ENCODE measurements around the gene C16orf96.

The C16orf96 gene

GRCh38 chr16:4578961-4579530 lies 22.9 kb downstream of the C16orf96 start:
- DNase-seq: no peak
- peaks cover 3% of the 10 kb centered on the region for H3K4me1 ChIP-seq (ENCODE audit: control insufficient read depth, insufficient read depth, low read length, poor library complexity, severe bottlenecking)
- H3K9me3 ChIP-seq (ENCODE audit: control insufficient read depth, low read length): no peaks in the 10 kb centered on the region
- H3K36me3 ChIP-seq (ENCODE audit: control insufficient read depth, insufficient read depth, low read length): no peaks in the 10 kb centered on the region
- H3K27me3 ChIP-seq (replicated peaks; ENCODE audit: control insufficient read depth, insufficient read depth, low read length, poor library complexity, severe bottlenecking): no peaks in the 10 kb centered on the region
- H3K27ac ChIP-seq (ENCODE audit: insufficient read depth, low read length, poor library complexity, severe bottlenecking): no peak overlapping the region
- no peak overlapping the region for H3K4me3 ChIP-seq (ENCODE audit: insufficient read depth, low read depth, low read length, poor library complexity, severe bottlenecking)

DNA sequence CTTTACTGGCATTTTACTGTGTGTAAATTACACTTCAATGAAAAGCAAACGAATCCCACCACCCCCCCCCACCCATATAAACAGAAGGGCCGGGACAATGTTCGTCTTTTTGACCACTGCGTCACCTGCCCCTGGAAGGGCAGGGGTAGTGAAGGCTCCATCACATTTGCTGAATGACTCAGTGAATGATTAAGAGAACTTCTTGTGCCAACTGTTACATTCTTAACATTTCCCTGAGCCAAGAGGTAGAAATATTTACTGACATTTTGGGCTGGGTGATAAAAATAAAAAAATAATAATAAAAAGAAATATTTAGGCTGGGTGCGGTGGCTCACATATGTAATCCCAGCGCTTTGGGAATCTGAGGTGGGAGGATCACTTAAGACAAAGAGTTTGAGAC lies 24.1 kb downstream of the C16orf96 start:
- no peak for DNase-seq
- Histone ChIP-seq H3K27me3 (replicated peaks; ENCODE audit: control insufficient read depth, insufficient read depth, low read length, poor library complexity, severe bottlenecking) (no peaks in the 10 kb centered on the region), H3K27ac (ENCODE audit: insufficient read depth, low read length, poor library complexity, severe bottlenecking) (no peak overlapping the region), H3K4me3 (ENCODE audit: insufficient read depth, low read depth, low read length, poor library complexity, severe bottlenecking) (no peak overlapping the region), H3K9me3 (ENCODE audit: control insufficient read depth, low read length) (no peaks in the 10 kb centered on the region), H3K36me3 (ENCODE audit: control insufficient read depth, insufficient read depth, low read length) (no peaks in the 10 kb centered on the region), H3K4me1 (ENCODE audit: control insufficient read depth, insufficient read depth, low read length, poor library complexity, severe bottlenecking) (no peaks in the 10 kb centered on the region)

DNA sequence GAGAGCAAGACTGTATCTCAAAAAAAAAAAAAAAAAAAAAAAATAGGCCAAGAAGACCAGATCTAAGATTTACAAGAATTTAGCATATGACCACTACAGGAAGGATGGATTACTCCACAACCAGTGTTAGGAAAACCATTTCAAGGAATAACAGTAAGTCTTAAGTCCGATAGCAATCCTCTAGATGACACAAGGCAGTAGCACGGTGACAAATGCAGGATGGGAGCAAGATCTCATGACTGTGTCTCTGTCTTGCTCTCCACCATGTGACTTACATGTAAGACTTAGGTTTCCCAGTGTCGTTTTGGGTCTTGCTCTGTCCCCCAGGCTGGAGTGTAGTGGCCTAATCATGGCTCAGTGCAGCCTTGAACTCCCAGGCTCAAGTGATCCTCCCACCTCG lies 27.8 kb downstream of the C16orf96 start:
- Histone ChIP-seq H3K4me3 (ENCODE audit: insufficient read depth, low read depth, low read length, poor library complexity, severe bottlenecking) (no peak overlapping the region), H3K27me3 (replicated peaks; ENCODE audit: control insufficient read depth, insufficient read depth, low read length, poor library complexity, severe bottlenecking) (no peaks in the 10 kb centered on the region), H3K27ac (ENCODE audit: insufficient read depth, low read length, poor library complexity, severe bottlenecking) (no peak overlapping the region), H3K36me3 (ENCODE audit: control insufficient read depth, insufficient read depth, low read length) (no peaks in the 10 kb centered on the region), H3K4me1 (ENCODE audit: control insufficient read depth, insufficient read depth, low read length, poor library complexity, severe bottlenecking) (no peaks in the 10 kb centered on the region), H3K9me3 (ENCODE audit: control insufficient read depth, low read length) (no peaks in the 10 kb centered on the region)
- no peak for DNase-seq

GRCh38 chr16:4586291-4586690 lies 30.2 kb downstream of the C16orf96 start:
- Histone ChIP-seq H3K9me3 (ENCODE audit: control insufficient read depth, low read length) (no peaks in the 10 kb centered on the region), H3K27ac (ENCODE audit: insufficient read depth, low read length, poor library complexity, severe bottlenecking) (no peak overlapping the region), H3K36me3 (ENCODE audit: control insufficient read depth, insufficient read depth, low read length) (no peaks in the 10 kb centered on the region), H3K4me1 (ENCODE audit: control insufficient read depth, insufficient read depth, low read length, poor library complexity, severe bottlenecking) (no peaks in the 10 kb centered on the region), H3K27me3 (replicated peaks; ENCODE audit: control insufficient read depth, insufficient read depth, low read length, poor library complexity, severe bottlenecking) (no peaks in the 10 kb centered on the region), H3K4me3 (ENCODE audit: insufficient read depth, low read depth, low read length, poor library complexity, severe bottlenecking) (no peak overlapping the region)
- DNase-seq: no peak

GRCh38 chr16:4588386-4588785 lies 32.2 kb downstream of the C16orf96 start:
- Histone ChIP-seq H3K27ac (ENCODE audit: insufficient read depth, low read length, poor library complexity, severe bottlenecking) (no peak overlapping the region), H3K4me3 (ENCODE audit: insufficient read depth, low read depth, low read length, poor library complexity, severe bottlenecking) (no peak overlapping the region), H3K36me3 (ENCODE audit: control insufficient read depth, insufficient read depth, low read length) (no peaks in the 10 kb centered on the region), H3K4me1 (ENCODE audit: control insufficient read depth, insufficient read depth, low read length, poor library complexity, severe bottlenecking) (no peaks in the 10 kb centered on the region), H3K9me3 (ENCODE audit: control insufficient read depth, low read length) (no peaks in the 10 kb centered on the region), H3K27me3 (replicated peaks; ENCODE audit: control insufficient read depth, insufficient read depth, low read length, poor library complexity, severe bottlenecking) (no peaks in the 10 kb centered on the region)
- DNase-seq: no peak

DNA sequence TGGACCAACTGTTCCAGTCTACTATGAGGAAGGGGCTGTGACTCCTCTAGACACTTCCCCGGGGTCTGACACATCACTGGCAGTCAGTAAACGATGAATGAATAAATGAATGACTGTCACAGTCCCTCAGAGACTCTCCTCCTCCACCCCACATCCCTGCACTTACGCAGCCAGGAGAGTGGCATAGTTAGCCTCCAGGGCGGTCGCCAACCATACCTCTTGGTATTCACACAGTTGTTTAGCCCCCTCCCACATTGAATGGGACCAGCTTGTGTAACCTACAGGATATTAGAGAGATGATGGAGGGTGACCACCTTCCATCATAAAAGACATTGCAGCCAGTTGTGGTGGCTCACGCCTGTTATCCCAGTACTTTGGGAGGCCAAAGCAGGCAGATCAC lies 32.8 kb downstream of the C16orf96 start:
- Histone ChIP-seq H3K36me3 (ENCODE audit: control insufficient read depth, insufficient read depth, low read length) (no peaks in the 10 kb centered on the region), H3K27me3 (replicated peaks; ENCODE audit: control insufficient read depth, insufficient read depth, low read length, poor library complexity, severe bottlenecking) (no peaks in the 10 kb centered on the region), H3K4me3 (ENCODE audit: insufficient read depth, low read depth, low read length, poor library complexity, severe bottlenecking) (no peak overlapping the region), H3K27ac (ENCODE audit: insufficient read depth, low read length, poor library complexity, severe bottlenecking) (no peak overlapping the region), H3K9me3 (ENCODE audit: control insufficient read depth, low read length) (no peaks in the 10 kb centered on the region), H3K4me1 (ENCODE audit: control insufficient read depth, insufficient read depth, low read length, poor library complexity, severe bottlenecking) (no peaks in the 10 kb centered on the region)
- DNase-seq: no peak

GRCh38 chr16:4591191-4591590 lies 35.1 kb downstream of the C16orf96 start:
- no peak overlapping the region for H3K27ac ChIP-seq (ENCODE audit: insufficient read depth, low read length, poor library complexity, severe bottlenecking)
- no peaks in the 10 kb centered on the region for H3K9me3 ChIP-seq (ENCODE audit: control insufficient read depth, low read length)
- H3K27me3 ChIP-seq (replicated peaks; ENCODE audit: control insufficient read depth, insufficient read depth, low read length, poor library complexity, severe bottlenecking): no peaks in the 10 kb centered on the region

DNA sequence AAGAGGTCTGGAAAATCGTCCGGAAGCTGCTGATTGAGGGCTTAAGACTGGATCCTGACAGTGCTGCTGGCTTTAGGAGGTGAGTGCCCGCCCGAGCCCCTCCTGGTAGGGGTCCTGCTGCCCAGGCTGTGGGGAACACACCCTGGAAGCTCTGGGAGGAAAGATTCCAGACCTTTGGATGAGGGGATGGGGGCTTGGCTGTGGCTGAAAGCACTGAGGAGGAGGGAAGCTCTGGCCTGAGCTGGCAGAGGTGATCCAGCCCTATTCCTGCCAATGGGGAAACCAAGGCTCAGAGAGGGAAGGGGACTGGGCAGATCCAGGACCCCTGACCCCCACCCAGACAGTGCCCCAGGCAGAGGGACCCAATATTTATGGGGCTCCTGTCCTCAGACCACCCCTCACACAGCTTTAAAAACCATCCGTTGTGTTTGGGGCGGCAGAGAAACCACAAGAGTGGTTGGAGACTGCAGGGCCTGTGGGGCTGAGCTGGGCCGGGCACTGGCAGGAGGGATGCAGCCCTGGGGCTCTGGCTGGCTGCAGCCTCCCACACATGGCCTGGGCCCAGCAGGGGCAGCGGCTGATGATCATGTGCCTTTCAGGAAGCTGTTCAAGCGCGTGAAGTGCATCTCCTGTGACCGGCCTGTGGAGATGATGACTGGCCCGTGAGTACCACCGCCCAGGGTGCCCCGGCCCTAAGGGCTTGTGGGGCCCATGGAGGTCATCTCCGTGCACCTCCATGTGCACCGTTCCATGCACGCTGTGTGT lies 35.7 kb downstream of the C16orf96 start:
- no peak for DNase-seq
- H3K4me3 ChIP-seq (ENCODE audit: insufficient read depth, low read depth, low read length, poor library complexity, severe bottlenecking): no peak overlapping the region
- H3K36me3 ChIP-seq (ENCODE audit: control insufficient read depth, insufficient read depth, low read length): no peaks in the 10 kb centered on the region
- H3K27me3 ChIP-seq (replicated peaks; ENCODE audit: control insufficient read depth, insufficient read depth, low read length, poor library complexity, severe bottlenecking): no peaks in the 10 kb centered on the region
- no peaks in the 10 kb centered on the region for H3K4me1 ChIP-seq (ENCODE audit: control insufficient read depth, insufficient read depth, low read length, poor library complexity, severe bottlenecking)
- no peak overlapping the region for H3K27ac ChIP-seq (ENCODE audit: insufficient read depth, low read length, poor library complexity, severe bottlenecking)
- H3K9me3 ChIP-seq (ENCODE audit: control insufficient read depth, low read length): no peaks in the 10 kb centered on the region

More at GRCh38 chr16:4591191-4591590, 35.1 kb downstream of the C16orf96 start:
- DNase-seq: no peak
- H3K4me1 ChIP-seq (ENCODE audit: control insufficient read depth, insufficient read depth, low read length, poor library complexity, severe bottlenecking): no peaks in the 10 kb centered on the region
- no peaks in the 10 kb centered on the region for H3K36me3 ChIP-seq (ENCODE audit: control insufficient read depth, insufficient read depth, low read length)
- no peak overlapping the region for H3K4me3 ChIP-seq (ENCODE audit: insufficient read depth, low read depth, low read length, poor library complexity, severe bottlenecking)

GRCh38 chr16:4593086-4593485 lies 36.9 kb downstream of the C16orf96 start:
- no peak for DNase-seq
- no peak overlapping the region for H3K4me3 ChIP-seq (ENCODE audit: insufficient read depth, low read depth, low read length, poor library complexity, severe bottlenecking)

More at GRCh38 chr16:4593086-4593485, 36.9 kb downstream of the C16orf96 start:
- Histone ChIP-seq H3K27ac (ENCODE audit: insufficient read depth, low read length, poor library complexity, severe bottlenecking) (no peak overlapping the region), H3K4me1 (ENCODE audit: control insufficient read depth, insufficient read depth, low read length, poor library complexity, severe bottlenecking) (no peaks in the 10 kb centered on the region), H3K27me3 (replicated peaks; ENCODE audit: control insufficient read depth, insufficient read depth, low read length, poor library complexity, severe bottlenecking) (no peaks in the 10 kb centered on the region), H3K36me3 (ENCODE audit: control insufficient read depth, insufficient read depth, low read length) (no peaks in the 10 kb centered on the region), H3K9me3 (ENCODE audit: control insufficient read depth, low read length) (no peaks in the 10 kb centered on the region)
